NCI-H2227 (cell line): ENCODE data around the gene FAM219A.
A peak's percentile ranks its signal among the peaks of the same experiment; 100 is the strongest.

Experiments
- DNase-seq: peaks from one replicate; lab custom pipeline; 2025; ENCODE audit not compliant: unreplicated experiment; lab: John Stamatoyannopoulos, UW

FAM219A gene

DNA sequence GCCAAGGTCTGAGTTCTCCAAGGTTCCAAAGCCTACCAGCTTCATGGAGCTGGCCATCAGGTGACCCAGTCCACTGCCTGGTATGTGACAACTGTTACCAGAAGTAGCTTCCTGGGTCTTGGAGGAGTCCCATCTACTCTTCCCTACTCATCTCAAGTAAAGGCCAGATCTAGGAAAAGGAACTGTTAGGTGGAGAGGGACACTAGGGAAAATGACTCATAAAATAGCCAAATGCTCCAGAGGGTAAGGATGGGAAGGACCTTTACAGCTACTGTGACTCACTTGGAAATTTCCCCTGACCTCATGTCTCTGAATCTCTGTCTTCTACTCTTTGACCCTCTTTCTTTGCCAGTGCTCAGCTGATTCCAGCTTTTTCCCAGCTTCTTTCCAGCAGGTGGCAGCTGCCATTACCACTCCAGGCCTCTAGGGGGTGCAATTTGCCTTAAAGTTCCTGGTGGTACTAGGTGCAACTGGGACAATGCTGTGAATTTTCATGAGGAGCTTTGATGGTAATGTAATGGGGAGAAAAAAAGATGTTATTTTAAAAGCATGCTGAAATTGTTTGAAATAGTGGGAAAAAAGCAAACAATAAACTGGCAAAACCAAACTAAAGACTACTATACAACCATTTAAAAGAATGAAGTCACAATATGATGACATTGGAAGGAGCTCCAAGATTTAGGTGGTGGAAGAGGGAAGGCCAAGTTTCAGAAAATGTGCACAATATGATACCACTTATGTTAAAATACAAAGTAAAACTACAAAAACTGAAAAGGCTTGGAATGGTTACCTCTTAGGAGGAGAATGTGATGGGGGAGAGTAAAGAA, 54.6 kb downstream of the FAM219A start:
- DNase-seq, result peak; percentile 78

DNA sequence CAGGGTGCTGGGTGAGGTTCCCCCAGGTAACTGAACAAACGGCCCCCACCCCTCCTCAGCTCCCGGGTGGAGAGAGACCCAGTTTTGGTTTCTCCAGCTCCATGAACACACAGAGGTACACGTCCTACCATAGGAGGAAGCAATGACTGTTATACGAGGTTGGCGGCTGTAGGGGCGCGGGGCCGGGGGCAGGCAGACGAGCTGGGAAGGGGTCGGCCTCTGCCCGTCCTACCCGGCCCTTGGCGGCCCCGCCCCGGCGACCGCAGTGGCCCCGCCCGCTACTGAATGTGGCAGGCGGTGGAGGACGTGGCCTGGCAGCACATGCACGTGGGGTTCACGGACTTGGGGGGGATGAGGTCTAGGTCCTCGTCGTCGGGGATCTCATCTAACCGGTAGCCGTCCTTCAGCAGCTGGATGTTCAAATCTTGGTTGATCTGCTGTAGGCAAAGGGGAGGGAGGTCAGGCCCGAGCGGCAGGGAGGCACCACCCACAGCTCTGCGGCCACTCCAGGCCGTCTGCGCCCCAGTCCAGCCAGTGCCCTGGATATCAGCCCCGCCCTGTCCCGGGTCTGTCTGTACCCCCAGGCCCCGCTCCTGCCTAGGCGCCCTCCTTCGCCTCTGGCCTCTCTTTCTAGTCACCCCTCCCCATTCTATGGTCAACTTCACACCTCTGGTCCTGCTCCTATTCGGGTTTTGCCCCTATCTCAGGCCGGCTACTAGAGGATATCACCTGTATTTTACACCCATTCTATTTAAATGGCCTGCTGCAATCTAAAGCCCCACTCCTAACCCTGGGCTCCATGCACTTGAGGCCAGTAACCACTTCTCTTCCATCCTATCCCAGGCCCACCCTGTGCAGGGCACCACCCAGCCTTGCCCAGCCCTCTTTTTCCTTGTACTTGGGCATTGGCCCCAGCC, 57.4 kb downstream of the FAM219A start:
- no peak for DNase-seq

DNA sequence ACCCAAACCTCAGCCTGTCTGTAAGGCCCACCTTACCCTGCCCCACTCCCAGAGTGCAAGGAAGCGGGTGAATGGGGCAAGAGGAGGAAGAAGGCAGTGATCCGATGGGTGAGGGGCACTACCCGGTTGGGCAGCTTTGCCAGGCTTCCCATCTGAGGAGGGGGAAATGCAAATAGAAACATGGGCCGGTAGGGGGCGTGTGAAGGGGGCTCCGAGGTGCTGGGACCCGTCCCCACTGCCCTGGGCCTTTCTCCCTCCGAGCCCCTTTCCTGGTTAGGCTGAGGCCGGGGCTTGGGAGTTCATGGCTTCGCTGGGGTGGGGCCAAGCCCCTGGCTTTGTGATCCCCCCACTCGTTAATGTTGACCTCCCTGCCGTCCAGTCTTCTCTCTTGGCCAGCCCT, 58.1 kb downstream of the FAM219A start:
- no peak for DNase-seq

DNA sequence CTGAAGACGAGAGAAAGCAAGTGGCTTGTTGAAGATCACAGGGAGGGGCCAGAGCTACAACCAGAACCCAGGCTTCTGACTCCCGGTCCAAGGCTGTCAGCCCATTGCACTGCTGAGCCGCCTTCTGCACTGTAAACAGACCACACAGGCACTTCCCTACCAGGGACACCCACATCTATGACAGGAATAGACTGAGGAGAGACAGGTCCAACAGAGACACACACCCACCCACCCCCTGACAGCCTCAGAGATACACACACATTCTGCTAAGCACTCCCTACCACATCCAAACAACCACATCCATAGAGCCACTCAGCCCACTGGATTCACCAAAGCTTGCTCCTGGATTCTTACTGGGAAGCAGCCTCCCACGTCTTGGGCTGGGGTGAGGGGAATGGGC, 58.6 kb downstream of the FAM219A start:
- DNase-seq, result no peak

DNA sequence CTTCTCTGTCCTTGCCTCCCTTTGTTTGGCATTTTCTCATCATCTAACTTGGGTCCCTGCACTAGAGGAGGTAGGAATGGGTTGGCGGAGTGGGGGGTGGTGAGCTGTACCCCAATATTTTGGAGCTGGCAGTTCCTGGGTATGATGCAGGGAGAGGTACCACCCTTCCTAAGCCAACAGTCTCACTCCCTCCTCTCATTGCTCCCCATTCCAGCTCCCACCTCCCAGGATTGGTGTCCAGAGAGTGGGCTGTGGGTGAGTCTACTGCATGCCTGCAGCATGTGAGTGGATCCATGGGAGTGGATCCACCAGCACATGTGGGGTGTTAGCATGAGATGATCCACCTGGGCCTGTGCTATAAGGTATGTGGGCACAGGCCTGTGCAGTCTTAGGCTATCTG, 59.5 kb downstream of the FAM219A start:
- DNase-seq, result no peak

DNA sequence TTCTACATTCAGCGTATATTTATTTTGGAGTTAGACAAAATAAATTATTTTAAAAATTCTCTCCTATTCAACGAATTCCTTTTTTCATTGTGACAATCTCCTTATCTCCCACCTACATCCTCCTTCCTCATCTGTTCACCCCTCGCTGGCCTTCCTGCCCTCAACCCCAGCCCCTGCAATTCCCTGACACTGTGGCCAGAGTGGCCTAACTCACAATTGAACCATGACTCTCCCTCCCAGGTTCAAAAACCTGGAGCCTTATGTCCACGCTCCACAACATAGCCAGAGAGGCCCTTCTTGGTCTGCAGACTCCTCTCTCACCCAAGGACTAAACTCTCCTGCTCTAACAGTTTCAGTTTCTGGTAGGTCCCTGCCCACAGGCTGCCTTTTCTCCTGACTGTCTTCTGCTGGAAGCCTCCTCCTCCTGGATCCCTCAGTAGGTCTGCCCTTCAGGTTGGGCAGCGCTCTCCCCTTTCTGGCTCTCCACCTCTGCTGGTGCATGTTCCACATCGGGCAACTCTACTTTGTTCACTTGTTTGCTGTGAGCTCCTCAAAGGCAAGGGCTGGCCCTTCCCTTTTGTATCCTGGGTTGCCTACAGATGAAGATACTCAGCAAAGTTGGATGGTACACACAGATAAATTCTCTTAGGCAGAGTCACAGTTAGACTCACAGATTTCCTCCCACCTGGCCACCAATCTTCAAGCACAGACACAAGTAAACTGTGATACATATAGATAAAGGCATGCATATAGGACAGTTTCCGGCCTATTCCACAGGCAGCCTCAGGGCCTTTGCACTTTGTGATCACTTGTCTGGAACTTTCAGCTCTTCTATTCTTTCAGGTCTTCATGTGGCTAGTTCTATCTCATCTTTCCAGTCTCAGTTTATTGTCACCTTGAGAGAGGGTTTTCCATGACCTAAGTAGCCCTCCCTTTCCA, 61.8 kb downstream of the FAM219A start:
- no peak for DNase-seq

DNA sequence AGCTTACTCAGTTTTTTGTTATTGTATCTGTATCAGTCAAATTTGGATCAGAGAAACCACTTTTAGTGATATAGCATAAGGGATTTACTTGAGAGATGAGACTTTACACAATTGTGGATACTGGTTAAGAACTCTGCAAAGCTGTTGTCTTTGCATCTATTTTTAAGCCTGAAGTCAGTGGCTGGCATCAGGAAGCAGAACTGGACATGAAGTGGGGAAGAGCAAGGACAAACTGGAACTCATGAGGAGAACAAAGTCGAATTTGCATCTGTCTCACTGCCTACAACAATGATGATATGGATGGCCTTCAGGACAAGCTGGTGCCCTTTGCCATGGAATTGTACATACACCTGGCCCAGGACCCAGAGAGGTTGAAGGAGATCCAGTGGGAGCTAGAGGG, 65.9 kb downstream of the FAM219A start:
- no peak for DNase-seq

DNA sequence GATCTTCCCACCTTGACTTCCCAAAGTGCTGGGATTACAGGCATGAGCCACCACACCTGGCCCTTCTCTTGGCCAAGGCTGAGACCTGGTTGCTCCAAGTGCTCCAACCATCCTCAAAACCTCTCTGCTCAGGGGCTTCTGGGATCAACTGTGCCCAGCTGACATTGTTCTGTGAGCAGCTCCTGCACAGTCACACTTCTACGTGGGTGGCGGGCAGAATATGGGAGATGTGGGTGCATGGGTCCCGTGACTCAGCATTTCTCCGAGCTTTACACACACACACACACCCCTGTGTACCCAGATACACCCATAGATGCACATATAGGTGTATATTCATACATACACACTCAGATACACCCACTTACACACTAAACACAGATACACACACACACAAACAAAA, 71.1 kb downstream of the FAM219A start:
- no peak for DNase-seq

DNA sequence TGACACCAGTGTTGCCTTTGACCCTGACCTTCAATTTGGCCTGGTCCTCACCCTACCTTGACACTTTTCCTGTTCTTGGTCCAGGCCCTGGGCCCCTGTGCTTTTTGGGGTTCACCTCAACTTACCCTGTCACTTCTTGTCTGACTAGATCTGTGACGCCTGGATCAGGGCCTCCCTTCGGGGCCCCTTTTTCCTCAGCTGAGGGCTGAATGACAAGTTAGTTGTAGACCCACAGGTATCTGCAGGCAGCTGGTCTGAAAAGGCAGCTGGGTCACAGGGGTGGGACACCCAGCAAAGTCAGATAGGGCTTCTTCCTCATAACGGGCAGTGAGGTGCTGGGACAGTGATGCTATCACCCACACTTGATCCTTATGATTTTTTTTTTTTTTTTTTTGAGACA, 71.7 kb downstream of the FAM219A start:
- no peak for DNase-seq

DNA sequence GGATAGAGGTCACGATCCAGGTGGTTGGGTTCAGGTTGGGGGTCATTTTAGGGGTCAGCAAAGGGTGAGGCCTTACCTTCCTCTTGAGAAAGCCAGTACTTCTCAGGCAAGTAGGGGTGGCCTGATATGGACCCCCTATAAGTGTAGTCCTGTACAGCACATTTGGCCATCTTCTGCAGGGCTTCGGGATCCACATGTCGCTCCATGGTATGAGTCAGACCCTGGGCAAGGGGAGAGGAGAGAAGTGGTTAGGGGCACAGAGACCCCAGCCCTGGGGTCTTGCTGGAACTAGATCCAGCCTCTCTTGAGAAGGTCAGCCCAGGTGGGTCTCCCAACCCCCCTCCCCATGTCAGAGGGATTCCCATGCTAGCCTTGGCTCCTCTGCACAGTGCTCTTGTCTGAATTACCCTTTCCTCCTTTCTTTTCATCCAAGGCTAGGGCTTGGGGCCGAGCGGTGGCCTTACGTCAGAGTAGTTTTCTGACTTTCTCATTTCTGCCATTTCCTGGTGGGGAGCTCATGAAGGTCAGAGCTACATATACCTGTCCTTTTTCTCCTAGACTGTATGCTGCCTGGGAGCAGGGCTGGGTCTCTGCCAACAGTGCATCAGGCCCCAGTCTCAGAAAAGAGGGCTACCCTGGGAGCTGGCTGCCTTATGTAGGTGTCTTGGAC, 72.7 kb downstream of the FAM219A start:
- no peak for DNase-seq

DNA sequence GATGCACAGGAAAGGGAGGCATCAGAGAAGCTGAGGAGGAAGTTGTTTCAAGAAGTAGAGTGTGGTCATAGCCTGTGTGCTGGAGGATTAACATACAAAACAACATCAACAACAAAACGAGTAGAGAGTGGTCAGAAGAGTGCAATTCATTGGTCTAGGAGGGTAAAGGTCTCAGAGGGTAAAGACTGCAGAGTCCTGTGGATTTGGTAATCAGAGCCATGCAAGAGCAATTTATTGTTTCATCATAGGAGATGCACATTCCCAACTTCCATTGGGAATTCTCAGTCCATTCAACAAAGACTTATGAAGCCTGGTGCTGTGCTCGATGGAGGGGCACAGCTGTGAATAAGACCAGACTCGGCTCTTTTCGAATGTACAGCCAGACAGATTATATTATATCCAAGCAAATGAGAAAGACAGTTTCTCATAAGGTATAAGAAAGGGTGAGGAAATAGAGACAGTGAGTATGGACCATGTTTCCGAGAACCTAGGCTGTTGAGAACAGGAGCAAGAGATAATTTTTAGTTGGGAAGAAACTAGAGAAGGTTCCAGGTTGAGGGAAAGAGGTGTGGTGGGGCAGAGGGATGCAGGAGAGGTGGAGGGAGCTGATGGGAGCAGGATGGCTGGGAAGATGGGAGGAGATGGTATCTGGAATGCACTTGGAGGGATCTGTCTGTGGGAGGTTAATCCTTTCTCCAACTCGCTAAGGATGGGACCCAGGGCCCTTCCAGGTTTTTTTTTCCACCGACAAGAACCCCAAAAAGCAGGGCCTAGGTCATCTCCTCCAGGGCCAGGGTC, 73.8 kb downstream of the FAM219A start:
- DNase-seq, result no peak

DNA sequence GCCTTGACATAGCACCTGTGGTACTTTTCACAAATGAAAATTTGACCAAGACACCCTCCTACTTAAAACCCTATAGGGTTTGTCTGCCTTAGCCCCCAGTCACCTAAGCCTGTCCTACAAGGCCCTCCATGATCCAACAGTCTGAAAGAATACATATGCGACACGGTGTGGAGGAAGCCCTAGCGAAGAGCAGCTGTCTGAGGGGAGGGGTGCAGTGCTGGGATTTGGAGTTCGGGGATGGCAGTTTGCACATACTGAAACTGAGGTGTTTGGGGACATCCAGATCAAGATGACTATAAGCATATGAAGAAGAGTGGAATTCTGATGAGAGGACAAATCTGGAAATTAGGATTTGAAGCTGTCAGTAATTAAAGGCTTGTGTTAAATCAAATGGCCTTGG, 74.5 kb downstream of the FAM219A start:
- DNase-seq, result no peak

DNA sequence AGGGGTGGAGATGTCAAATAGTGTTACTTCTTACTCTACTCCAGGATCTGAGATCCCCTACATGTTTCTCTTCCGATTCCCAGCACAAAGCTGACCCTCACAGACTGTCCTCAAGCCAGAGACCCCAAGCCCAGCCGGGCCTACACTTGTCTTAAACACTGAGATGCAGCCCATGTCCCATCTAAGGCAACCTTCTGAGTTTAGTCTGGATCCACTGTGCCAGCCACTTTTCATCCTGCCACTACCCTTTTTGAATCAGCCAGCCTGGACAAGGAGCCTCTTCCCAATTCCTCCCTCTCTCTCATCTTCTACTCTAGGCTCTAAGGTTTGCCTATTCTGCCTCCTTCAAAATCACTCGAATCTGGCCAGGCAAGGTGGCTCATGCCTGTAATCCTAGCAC, 75.5 kb downstream of the FAM219A start:
- no peak for DNase-seq

DNA sequence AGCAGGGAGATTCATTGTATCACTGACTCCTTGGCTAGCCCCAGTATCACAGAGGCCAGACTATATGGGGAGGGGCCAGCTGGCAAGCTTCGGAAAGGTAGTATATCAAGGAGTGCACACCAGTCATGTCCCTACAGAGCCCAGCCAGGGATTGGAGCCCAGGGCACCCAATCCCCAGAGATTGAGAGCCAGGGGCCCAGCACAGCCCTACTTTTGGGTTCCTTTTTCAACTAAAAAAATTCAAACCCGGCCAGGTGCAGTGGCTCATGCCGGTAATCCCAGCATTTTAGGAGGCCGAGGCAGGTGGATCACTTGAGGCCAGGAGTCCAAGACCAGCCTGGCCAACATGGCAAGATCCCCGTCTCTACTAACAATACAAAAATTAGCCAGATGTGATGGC, 76.3 kb downstream of the FAM219A start:
- DNase-seq, result no peak

DNA sequence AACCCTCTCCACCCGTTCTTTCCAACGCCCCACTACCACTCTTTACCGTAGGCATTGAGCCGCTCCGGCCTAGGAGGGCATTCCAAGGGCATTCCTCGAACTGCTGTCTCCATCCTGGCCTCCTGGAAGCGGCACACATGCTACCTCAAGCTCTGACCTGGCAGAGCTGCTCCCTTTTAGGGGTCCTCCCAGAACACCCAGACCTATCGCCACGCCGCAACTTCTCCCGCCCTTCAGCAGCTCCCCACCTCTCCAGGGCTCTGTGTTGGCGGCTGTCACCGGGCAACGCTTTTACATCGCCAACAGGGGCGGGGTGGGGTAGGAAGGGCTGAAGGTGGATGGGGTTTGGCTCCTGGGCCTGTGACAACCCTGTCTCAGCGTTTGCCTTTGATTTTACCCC, 77.0 kb downstream of the FAM219A start:
- peak; percentile 53 for DNase-seq

DNA sequence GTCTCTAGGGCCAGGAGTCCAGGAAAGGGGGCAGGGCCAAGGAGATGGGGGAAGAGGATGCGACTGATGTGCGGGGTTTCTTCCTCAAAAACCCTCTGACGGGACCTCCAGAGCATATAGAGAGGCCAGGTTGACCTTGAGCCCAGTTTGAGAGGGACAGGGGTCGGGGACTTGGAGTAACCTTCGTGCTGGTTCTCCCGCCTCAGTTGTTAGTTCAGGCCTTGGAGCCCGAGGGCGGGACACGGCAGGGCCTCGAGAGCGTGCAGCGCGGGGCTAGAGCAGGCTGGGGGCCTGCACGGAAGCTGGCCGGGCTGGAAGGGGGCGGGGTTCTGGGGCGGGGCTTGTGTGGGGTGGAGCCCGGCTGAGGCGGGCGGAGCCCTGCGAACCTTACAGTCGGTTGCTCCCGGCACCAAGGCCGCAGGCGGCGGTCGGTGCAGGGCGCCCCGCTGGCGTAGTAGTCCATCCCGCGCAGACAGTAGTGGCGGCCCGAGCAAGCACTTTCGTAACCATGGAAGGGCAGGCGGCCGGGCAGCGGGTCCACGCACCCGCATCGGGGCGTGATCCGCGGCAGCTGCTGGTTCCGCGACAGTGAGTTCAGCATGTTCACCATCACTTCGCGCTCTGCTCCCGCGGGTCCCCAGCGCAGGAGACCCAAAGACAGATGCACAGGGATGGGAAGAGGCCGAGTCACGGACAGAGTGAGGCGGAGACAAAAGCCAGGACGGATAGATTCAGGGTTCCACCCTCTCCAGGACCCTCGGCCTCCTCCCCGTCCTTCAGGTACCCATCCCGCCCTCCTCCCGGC, 77.7 kb downstream of the FAM219A start:
- DNase-seq, result peak; percentile 73

DNA sequence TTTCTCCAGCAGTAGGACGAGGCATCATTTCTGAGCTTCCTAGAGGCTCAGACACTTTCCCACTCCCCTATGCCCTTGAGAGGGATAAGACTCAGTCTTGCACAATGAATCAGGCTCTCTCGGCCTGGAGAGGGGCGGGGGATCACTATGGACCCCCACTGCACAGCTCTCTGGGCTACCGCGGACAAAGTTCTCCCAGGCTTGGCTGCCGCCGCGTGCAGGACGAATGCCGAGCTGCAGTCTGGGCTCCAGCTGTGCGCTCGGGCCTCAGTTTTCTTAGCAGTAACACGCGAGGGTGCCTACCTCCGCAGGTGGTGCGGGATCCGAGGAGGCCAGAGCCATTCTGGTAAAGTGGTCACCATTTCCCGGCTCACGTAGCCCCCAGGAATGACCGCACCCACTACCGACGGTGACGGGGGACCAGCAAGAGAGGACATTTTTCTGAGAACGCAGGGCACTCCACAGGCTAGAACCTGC, 78.3 kb downstream of the FAM219A start:
- no peak for DNase-seq

DNA sequence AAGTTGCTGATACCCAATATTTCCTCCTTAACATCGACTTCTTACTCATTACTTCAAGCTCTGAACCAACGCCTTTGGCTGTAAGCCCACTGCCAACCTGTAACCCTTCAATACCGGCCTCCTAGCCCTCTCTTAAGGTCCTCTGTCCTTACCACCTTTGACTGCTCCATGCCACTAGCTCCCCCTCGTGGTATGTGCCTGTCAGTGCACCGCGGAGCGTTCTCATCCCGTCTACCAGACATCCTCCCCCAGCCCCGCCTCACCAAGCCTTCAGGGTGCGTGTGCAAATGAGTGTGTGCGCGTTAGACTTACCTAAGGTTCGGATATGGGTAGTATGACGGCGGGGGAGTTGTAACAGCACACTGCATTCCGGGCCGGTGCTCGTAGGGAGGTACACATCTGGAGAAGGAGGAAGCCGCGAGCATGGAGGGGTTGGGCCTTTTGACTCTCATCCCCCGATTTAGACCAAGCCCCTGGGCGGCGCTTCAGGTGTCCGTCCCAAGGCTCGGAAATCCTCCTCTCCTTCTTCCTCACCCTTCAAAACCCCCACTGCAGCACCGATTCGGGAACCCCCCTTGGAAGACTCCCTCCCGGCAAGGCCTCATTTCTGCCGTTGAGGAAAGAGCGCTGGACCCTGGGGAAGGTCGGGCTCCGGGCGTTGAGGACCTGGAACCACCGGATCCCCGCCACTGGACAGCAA, 78.9 kb downstream of the FAM219A start:
- DNase-seq, result peak; percentile 82
